ENCODE results near the gene RIPPLY1. TPM values are rescaled to one million over a fixed set of nuclear protein-coding genes. Genes with fewer than 3 reads are reported as not detected.

The RIPPLY1 gene
- total RNA-seq, 2 experiments from 2014 or later = not detected

- Mint-ChIP-seq H3K9me3 (no peaks in the 10 kb centered on the region), H3K4me1 (ENCODE audit: low read depth) (no peaks in the 10 kb centered on the region), H3K4me3 (no peak overlapping the region), H3K27ac (no peak overlapping the region), H3K36me3 (ENCODE audit: low read depth) (no peaks in the 10 kb centered on the region), H3K27me3 (no peaks in the 10 kb centered on the region)
- ChIA-PET POLR2A (no interaction called here), CTCF (interaction anchor here (4.3 kb wide), 1 partner anchor 11 kb away, joined by 22 read pairs; no protein-coding TSS in a partner anchor)
- TF ChIP-seq, protein P1, sequence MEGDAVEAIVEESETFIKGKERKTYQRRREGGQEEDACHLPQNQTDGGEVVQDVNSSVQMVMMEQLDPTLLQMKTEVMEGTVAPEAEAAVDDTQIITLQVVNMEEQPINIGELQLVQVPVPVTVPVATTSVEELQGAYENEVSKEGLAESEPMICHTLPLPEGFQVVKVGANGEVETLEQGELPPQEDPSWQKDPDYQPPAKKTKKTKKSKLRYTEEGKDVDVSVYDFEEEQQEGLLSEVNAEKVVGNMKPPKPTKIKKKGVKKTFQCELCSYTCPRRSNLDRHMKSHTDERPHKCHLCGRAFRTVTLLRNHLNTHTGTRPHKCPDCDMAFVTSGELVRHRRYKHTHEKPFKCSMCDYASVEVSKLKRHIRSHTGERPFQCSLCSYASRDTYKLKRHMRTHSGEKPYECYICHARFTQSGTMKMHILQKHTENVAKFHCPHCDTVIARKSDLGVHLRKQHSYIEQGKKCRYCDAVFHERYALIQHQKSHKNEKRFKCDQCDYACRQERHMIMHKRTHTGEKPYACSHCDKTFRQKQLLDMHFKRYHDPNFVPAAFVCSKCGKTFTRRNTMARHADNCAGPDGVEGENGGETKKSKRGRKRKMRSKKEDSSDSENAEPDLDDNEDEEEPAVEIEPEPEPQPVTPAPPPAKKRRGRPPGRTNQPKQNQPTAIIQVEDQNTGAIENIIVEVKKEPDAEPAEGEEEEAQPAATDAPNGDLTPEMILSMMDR (IDR thresholded peaks at IDR 0.05) = no peak
- no peak for DNase-seq
- ATAC-seq = no peak
- intact Hi-C loops (cut with micrococcal nuclease) = no loop called here
These were observed 2.0 kb upstream of the RIPPLY1 start for GRCh38 chrX:106905064-106905708.

- POLR2A ChIA-PET = no interaction called here
- H3K27me3 Mint-ChIP-seq = no peaks in the 10 kb centered on the region
- CTCF ChIA-PET = interaction anchor here (0.9 to 4.3 kb wide), 2 partner anchors 10 to 31 kb away, joined by 3 to 22 read pairs; no protein-coding TSS in a partner anchor
- ATAC-seq (no peak), DNase-seq (no peak)
- H3K9me3 Mint-ChIP-seq = no peaks in the 10 kb centered on the region
- H3K4me3 Mint-ChIP-seq = no peak overlapping the region
- TF ChIP-seq, protein P1 (IDR thresholded peaks at IDR 0.05) = no peak
- H3K4me1 Mint-ChIP-seq (ENCODE audit: low read depth) = no peaks in the 10 kb centered on the region
- H3K27ac Mint-ChIP-seq = no peak overlapping the region
- no peaks in the 10 kb centered on the region for H3K36me3 Mint-ChIP-seq (ENCODE audit: low read depth)
- intact Hi-C loops (cut with micrococcal nuclease) = no loop called here
These were observed 851 bp upstream of the RIPPLY1 start for GRCh38 chrX:106903856-106904528.

- H3K36me3 Mint-ChIP-seq (ENCODE audit: low read depth) = no peaks in the 10 kb centered on the region
- no peak for ATAC-seq
- no peaks in the 10 kb centered on the region for H3K4me1 Mint-ChIP-seq (ENCODE audit: low read depth)
- ChIA-PET CTCF (interaction anchor here (4.3 kb wide), 1 partner anchor 8 kb away, joined by 22 read pairs; no protein-coding TSS in a partner anchor), POLR2A (no interaction called here)
- no peaks in the 10 kb centered on the region for H3K9me3 Mint-ChIP-seq
- H3K27ac Mint-ChIP-seq = no peak overlapping the region
- TF ChIP-seq, protein P1 (IDR thresholded peaks at IDR 0.05) = no peak
- H3K27me3 Mint-ChIP-seq = no peaks in the 10 kb centered on the region
- H3K4me3 Mint-ChIP-seq = no peak overlapping the region
- intact Hi-C loops (cut with micrococcal nuclease) = no loop called here
- DNase-seq = no peak
These were observed 457 bp downstream of the RIPPLY1 start for GRCh38 chrX:106902684-106903083.

DNA sequence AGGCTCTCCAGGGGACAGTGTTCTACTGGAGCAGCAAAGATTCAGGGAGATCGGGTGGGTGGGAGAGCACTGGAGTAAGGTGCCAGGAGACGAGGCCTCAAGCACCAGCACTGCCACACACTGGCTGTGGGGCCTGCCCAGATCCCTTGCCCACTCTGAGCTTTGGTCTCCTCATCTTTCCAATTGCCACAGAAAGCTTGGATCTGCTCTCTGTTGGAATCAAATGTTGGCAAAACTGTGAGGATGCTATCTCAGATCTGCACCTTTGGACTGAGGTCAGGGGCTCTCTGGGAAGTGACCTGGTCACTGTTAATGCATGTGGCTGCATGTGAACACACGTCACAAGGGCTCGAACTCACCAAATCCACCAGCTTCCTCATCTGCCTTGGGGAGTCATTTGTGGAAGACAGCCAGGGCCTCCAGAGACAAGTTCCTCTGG is 1.3 kb downstream of the RIPPLY1 start:
- no peaks in the 10 kb centered on the region for H3K4me1 Mint-ChIP-seq (ENCODE audit: low read depth)
- CTCF ChIA-PET = no interaction called here
- H3K4me3 Mint-ChIP-seq = no peak overlapping the region
- no peaks in the 10 kb centered on the region for H3K36me3 Mint-ChIP-seq (ENCODE audit: low read depth)
- POLR2A ChIA-PET = no interaction called here
- DNase-seq = no peak
- no peaks in the 10 kb centered on the region for H3K27me3 Mint-ChIP-seq
- TF ChIP-seq, protein P1 (IDR thresholded peaks at IDR 0.05) = no peak
- H3K9me3 Mint-ChIP-seq = no peaks in the 10 kb centered on the region
- no peak for ATAC-seq
- intact Hi-C loops (cut with micrococcal nuclease) = no loop called here
- H3K27ac Mint-ChIP-seq = no peak overlapping the region

GRCh38 chrX:106901341-106901740 is 1.8 kb downstream of the RIPPLY1 start:
- H3K4me3 Mint-ChIP-seq = no peak overlapping the region
- ATAC-seq (no peak), DNase-seq (no peak)
- H3K36me3 Mint-ChIP-seq (ENCODE audit: low read depth) = no peaks in the 10 kb centered on the region
- TF ChIP-seq, protein P1 (IDR thresholded peaks at IDR 0.05) = no peak
- H3K9me3 Mint-ChIP-seq = no peaks in the 10 kb centered on the region
- no peaks in the 10 kb centered on the region for H3K27me3 Mint-ChIP-seq
- POLR2A ChIA-PET = no interaction called here
- intact Hi-C loops (cut with micrococcal nuclease) = no loop called here
- H3K27ac Mint-ChIP-seq = no peak overlapping the region
- CTCF ChIA-PET = no interaction called here
- H3K4me1 Mint-ChIP-seq (ENCODE audit: low read depth) = no peaks in the 10 kb centered on the region

All from activated CD8-positive, alpha-beta T cell treated with anti-CD3 and anti-CD28 coated beads for 36 hours (primary cell).